ENCODE measurements around the gene VIT. TPM values are rescaled to one million over a fixed set of nuclear protein-coding genes. Genes with fewer than 3 reads are reported as not detected.

VIT gene
- total and polyA plus RNA-seq, 2 experiments from 2014 or later = not detected

- Mint-ChIP-seq H3K27me3 (ENCODE audit: insufficient read depth, low read depth, poor library complexity) (no peaks in the 10 kb centered on the region), H3K4me3 (no peak overlapping the region), H3K9me3 (peaks cover 2% of the 10 kb centered on the region; the same call in 1 of the 3 replicates), H3K36me3 (ENCODE audit: low read depth) (no peaks in the 10 kb centered on the region), H3K4me1 (peaks cover 4% of the 10 kb centered on the region; the same call in 2 of the 3 replicates), H3K27ac (no peak overlapping the region)
- Histone ChIP-seq H2AFZ (no peak overlapping the region), H3K4me1 (ENCODE audit: insufficient read depth) (no peaks in the 10 kb centered on the region; the same call in 1 of the 2 replicates), H3K9me2 (ENCODE audit: insufficient read depth) (peaks cover 17% of the 10 kb centered on the region), H3K4me3 (no peak overlapping the region), H3K27ac (ENCODE audit: low read depth) (no peak overlapping the region), H3K79me2 (replicated peaks; ENCODE audit: insufficient read depth) (no peaks in the 10 kb centered on the region), H3F3A (replicated peaks; ENCODE audit: low read depth) (no peaks in the 10 kb centered on the region), H3K36me3 (ENCODE audit: insufficient read depth) (no peaks in the 10 kb centered on the region), H3K4me2 (no peak overlapping the region), H4K20me1 (replicated peaks; ENCODE audit: insufficient read depth) (no peaks in the 10 kb centered on the region), H3K27me3 (ENCODE audit: insufficient read depth) (no peaks in the 10 kb centered on the region)
- ATAC-seq (no peak), DNase-seq (ENCODE audit: low spot score) (no peak)
- TF ChIP-seq NANOG (IDR thresholded peaks at IDR 0.05; ENCODE audit: borderline replicate concordance) = no peak
- TF ChIP-seq JUNB (IDR thresholded peaks at IDR 0.05; ENCODE audit: unreplicated experiment) = no peak
- TF ChIP-seq, protein P1, sequence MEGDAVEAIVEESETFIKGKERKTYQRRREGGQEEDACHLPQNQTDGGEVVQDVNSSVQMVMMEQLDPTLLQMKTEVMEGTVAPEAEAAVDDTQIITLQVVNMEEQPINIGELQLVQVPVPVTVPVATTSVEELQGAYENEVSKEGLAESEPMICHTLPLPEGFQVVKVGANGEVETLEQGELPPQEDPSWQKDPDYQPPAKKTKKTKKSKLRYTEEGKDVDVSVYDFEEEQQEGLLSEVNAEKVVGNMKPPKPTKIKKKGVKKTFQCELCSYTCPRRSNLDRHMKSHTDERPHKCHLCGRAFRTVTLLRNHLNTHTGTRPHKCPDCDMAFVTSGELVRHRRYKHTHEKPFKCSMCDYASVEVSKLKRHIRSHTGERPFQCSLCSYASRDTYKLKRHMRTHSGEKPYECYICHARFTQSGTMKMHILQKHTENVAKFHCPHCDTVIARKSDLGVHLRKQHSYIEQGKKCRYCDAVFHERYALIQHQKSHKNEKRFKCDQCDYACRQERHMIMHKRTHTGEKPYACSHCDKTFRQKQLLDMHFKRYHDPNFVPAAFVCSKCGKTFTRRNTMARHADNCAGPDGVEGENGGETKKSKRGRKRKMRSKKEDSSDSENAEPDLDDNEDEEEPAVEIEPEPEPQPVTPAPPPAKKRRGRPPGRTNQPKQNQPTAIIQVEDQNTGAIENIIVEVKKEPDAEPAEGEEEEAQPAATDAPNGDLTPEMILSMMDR (conservative IDR thresholded peaks at IDR 0.05; ENCODE audit: low read depth in 2 of 2) = no peak
- TF ChIP-seq, protein P2, sequence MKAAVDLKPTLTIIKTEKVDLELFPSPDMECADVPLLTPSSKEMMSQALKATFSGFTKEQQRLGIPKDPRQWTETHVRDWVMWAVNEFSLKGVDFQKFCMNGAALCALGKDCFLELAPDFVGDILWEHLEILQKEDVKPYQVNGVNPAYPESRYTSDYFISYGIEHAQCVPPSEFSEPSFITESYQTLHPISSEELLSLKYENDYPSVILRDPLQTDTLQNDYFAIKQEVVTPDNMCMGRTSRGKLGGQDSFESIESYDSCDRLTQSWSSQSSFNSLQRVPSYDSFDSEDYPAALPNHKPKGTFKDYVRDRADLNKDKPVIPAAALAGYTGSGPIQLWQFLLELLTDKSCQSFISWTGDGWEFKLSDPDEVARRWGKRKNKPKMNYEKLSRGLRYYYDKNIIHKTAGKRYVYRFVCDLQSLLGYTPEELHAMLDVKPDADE (IDR thresholded peaks at IDR 0.05) = no peak
- no peak for TF ChIP-seq ZNF114 (CRISPR knock-in tag; IDR thresholded peaks at IDR 0.05)
- TF ChIP-seq STAT1 (IDR thresholded peaks at IDR 0.05; ENCODE audit: unreplicated experiment) = no peak
- TF ChIP-seq EZH2phosphoT487 (IDR thresholded peaks at IDR 0.05; ENCODE audit: unreplicated experiment) = no peak
- TF ChIP-seq ZNF331 (CRISPR knock-in tag; IDR thresholded peaks at IDR 0.05; ENCODE audit: low read depth) = no peak
- TF ChIP-seq POLR2AphosphoS5 (IDR thresholded peaks at IDR 0.05; ENCODE audit: low read depth) = no peak
- TF ChIP-seq CREB1 (CRISPR knock-in tag; IDR thresholded peaks at IDR 0.05; ENCODE audit: low read depth) = no peak
- TF ChIP-seq, protein P3, sequence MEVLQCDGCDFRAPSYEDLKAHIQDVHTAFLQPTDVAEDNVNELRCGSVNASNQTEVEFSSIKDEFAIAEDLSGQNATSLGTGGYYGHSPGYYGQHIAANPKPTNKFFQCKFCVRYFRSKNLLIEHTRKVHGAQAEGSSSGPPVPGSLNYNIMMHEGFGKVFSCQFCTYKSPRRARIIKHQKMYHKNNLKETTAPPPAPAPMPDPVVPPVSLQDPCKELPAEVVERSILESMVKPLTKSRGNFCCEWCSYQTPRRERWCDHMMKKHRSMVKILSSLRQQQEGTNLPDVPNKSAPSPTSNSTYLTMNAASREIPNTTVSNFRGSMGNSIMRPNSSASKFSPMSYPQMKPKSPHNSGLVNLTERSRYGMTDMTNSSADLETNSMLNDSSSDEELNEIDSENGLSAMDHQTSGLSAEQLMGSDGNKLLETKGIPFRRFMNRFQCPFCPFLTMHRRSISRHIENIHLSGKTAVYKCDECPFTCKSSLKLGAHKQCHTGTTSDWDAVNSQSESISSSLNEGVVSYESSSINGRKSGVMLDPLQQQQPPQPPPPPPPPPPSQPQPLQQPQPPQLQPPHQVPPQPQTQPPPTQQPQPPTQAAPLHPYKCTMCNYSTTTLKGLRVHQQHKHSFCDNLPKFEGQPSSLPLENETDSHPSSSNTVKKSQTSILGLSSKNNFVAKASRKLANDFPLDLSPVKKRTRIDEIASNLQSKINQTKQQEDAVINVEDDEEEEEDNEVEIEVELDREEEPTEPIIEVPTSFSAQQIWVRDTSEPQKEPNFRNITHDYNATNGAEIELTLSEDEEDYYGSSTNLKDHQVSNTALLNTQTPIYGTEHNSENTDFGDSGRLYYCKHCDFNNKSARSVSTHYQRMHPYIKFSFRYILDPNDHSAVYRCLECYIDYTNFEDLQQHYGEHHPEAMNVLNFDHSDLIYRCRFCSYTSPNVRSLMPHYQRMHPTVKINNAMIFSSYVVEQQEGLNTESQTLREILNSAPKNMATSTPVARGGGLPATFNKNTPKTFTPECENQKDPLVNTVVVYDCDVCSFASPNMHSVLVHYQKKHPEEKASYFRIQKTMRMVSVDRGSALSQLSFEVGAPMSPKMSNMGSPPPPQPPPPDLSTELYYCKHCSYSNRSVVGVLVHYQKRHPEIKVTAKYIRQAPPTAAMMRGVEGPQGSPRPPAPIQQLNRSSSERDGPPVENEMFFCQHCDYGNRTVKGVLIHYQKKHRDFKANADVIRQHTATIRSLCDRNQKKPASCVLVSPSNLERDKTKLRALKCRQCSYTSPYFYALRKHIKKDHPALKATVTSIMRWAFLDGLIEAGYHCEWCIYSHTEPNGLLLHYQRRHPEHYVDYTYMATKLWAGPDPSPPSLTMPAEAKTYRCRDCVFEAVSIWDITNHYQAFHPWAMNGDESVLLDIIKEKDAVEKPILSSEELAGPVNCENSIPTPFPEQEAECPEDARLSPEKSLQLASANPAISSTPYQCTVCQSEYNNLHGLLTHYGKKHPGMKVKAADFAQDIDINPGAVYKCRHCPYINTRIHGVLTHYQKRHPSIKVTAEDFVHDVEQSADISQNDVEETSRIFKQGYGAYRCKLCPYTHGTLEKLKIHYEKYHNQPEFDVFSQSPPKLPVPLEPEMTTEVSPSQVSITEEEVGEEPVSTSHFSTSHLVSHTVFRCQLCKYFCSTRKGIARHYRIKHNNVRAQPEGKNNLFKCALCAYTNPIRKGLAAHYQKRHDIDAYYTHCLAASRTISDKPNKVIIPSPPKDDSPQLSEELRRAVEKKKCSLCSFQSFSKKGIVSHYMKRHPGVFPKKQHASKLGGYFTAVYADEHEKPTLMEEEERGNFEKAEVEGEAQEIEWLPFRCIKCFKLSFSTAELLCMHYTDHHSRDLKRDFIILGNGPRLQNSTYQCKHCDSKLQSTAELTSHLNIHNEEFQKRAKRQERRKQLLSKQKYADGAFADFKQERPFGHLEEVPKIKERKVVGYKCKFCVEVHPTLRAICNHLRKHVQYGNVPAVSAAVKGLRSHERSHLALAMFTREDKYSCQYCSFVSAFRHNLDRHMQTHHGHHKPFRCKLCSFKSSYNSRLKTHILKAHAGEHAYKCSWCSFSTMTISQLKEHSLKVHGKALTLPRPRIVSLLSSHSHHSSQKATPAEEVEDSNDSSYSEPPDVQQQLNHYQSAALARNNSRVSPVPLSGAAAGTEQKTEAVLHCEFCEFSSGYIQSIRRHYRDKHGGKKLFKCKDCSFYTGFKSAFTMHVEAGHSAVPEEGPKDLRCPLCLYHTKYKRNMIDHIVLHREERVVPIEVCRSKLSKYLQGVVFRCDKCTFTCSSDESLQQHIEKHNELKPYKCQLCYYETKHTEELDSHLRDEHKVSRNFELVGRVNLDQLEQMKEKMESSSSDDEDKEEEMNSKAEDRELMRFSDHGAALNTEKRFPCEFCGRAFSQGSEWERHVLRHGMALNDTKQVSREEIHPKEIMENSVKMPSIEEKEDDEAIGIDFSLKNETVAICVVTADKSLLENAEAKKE (CRISPR knock-in tag; IDR thresholded peaks at IDR 0.05) = no peak
- TF ChIP-seq EZH2 (IDR thresholded peaks at IDR 0.05; ENCODE audit: low read depth, unreplicated experiment) = no peak
- TF ChIP-seq REST (IDR thresholded peaks at IDR 0.05; ENCODE audit: unreplicated experiment) = no peak
Observed at GRCh38 chr2:36743954-36744353, 47.4 kb downstream of the VIT start.

All from GM23338 (cell line).